Breast epithelium (tissue), 3 donors: ENCODE data around the gene MAP3K21.

Source experiments
- CTCF ChIP-seq, 3 donors: fragments of 450-650 bp; IDR thresholded peaks; one replicate each; pipeline ENCODE4 v1.5.1; 2016 to 2017; ENCODE audit warnings: antibody characterized with exemption in 3 of 3, mild to moderate bottlenecking in 3 of 3, moderate library complexity in 3 of 3
- POLR2A ChIP-seq: fragments of 450-650 bp; IDR thresholded peaks from one replicate; pipeline ENCODE4 v1.6.1; 2016; ENCODE audit warnings: antibody characterized with exemption, mild to moderate bottlenecking, moderate library complexity
- POLR2AphosphoS5 ChIP-seq, 3 donors: sonication (generic); formaldehyde crosslinking; IDR thresholded peaks; one replicate each; pipeline ENCODE4 v1.6.1; 2017; ENCODE audit warnings: antibody characterized with exemption in 3 of 3

- TF ChIP-seq CTCF (IDR thresholded peaks at IDR 0.05): no peak
- TF ChIP-seq POLR2A: no peak
- TF ChIP-seq POLR2AphosphoS5 (IDR thresholded peaks at IDR 0.05): no peak
Observed at GRCh38 chr1:233372218-233373120, 44.9 kb downstream of the MAP3K21 start.
